Osteocyte (in vitro differentiated cells): ENCODE data around the gene CEACAM19. TPM values are rescaled to one million over a fixed set of nuclear protein-coding genes. Genes with fewer than 3 reads are reported as not detected.
"Not testable (repeated sequence)": the region's sequence is repeated elsewhere in the genome, so short reads cannot be mapped to it uniquely, and the experiment has no call there.

Source experiments
- DNase-seq: peaks from one replicate; pipeline ENCODE4 v3.0.0; 2021; ENCODE audit warnings: mixed read lengths; ENCODE audit not compliant: unreplicated experiment; ENCODE audit errors: extremely low spot score
- H3K27ac Mint-ChIP-seq: one replicate; pipeline ENCODE4 v1.8.0; 2021; ENCODE audit warnings: mild to moderate bottlenecking, mixed read lengths; ENCODE audit not compliant: unreplicated experiment
- H3K27me3 Mint-ChIP-seq: one replicate; pipeline ENCODE4 v1.8.0; 2021; ENCODE audit warnings: mixed read lengths; ENCODE audit not compliant: unreplicated experiment
- H3K36me3 Mint-ChIP-seq: one replicate; pipeline ENCODE4 v1.8.0; 2021; ENCODE audit warnings: mixed read lengths; ENCODE audit not compliant: unreplicated experiment
- H3K4me1 Mint-ChIP-seq: one replicate; pipeline ENCODE4 v1.8.0; 2021; ENCODE audit warnings: mixed read lengths; ENCODE audit not compliant: unreplicated experiment
- H3K4me3 Mint-ChIP-seq: one replicate; pipeline ENCODE4 v1.8.0; 2021; ENCODE audit warnings: mild to moderate bottlenecking, moderate library complexity, mixed read lengths; ENCODE audit not compliant: unreplicated experiment
- H3K9me3 Mint-ChIP-seq: one replicate; pipeline ENCODE4 v1.8.0; 2021; ENCODE audit warnings: mixed read lengths; ENCODE audit not compliant: unreplicated experiment
- total RNA-seq: library from RNA; stranded (reverse); gene quantifications from 2 replicates; pipeline ENCODE4 v1.2.1, GENCODE V29; 2021
- TF ChIP-seq, protein P1 (sequence below): fragments of 200-600 bp; sonication (generic); IDR thresholded peaks from 2 replicates; pipeline ENCODE4 v1.5.0; 2021; ENCODE audit warnings: antibody characterized with exemption, mild to moderate bottlenecking, moderate library complexity

The CEACAM19 gene
- total RNA-seq, 1 donor from 2014 or later, result 7.4 TPM

DNA sequence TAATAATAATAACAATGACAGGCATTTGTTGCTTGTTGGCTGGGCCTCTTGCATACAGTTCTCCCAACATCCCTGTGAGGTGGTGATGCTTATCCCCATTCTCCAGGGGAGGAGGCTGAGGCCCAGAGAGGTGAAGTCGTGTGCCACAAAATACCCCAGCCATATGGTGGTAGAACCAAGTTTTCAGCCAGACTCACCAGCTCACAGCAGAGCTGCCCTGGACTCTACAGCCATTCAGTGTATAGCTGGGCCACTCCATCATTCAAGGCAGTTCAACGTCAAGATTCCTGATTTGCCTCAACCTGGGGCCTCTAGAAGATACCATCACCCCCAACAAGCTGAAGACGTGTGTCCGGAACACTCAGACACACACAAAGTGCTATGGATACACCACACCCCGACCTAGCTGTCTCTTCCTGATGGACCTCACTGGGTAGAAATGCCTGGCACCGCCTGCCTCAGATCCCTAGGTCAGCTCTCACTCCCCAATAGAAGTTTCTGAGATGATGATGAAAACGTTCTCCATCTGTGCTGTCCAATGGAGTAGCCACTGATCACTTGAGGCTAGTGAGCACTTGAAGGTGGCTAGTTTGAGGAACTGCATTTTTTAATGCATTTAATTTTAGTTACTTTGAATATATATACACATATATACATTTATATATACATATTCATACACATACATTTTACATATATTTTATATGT lies 4.3 kb upstream of the CEACAM19 start:
- H3K36me3 Mint-ChIP-seq, result peaks cover 5% of the 10 kb centered on the region
- TF ChIP-seq, protein P1, sequence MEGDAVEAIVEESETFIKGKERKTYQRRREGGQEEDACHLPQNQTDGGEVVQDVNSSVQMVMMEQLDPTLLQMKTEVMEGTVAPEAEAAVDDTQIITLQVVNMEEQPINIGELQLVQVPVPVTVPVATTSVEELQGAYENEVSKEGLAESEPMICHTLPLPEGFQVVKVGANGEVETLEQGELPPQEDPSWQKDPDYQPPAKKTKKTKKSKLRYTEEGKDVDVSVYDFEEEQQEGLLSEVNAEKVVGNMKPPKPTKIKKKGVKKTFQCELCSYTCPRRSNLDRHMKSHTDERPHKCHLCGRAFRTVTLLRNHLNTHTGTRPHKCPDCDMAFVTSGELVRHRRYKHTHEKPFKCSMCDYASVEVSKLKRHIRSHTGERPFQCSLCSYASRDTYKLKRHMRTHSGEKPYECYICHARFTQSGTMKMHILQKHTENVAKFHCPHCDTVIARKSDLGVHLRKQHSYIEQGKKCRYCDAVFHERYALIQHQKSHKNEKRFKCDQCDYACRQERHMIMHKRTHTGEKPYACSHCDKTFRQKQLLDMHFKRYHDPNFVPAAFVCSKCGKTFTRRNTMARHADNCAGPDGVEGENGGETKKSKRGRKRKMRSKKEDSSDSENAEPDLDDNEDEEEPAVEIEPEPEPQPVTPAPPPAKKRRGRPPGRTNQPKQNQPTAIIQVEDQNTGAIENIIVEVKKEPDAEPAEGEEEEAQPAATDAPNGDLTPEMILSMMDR, result no peak
- no peak for DNase-seq

DNA sequence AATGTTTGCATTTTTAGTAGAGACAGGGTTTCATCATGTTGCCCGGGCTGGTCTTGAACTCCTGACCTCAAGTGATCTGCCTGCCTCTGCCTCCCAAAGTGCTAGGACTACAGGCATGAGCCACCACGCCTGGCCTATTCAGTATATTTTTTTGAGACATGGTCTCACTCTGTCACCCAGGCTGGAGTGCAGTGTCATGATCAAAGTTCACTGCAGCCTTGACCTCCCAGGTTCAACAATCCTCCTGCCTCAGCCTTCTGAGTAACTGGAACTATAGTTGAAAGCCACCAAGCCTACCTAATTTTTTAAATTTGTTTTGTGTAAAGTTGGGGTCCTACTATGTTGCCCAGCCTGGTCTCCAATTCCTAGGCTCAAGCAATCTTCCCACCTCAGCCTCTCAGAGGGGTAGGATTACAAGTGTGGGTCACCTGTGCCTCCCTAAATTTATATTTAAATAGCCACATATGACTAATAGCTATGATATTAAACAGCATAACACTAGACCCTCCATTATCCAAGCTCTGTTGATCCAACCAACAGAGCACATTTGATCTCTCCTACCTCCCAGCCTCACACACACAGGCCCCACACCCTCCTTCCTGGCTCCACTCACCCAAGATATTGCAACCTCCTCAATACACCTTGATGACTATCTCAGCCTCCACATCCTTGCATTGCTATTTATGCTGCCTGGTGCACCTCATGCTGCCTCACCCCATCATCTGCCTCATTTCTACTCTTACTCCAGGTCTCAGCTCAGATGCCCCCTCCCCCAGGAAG lies 2.1 kb upstream of the CEACAM19 start:
- H3K4me3 Mint-ChIP-seq, result no peak overlapping the region
- H3K4me1 Mint-ChIP-seq, result no peaks in the 10 kb centered on the region
- H3K27ac Mint-ChIP-seq, result no peak overlapping the region
- H3K9me3 Mint-ChIP-seq, result no peaks in the 10 kb centered on the region
- no peaks in the 10 kb centered on the region for H3K27me3 Mint-ChIP-seq
- TF ChIP-seq, protein P1, result no peak
- no peak for DNase-seq
- H3K36me3 Mint-ChIP-seq, result no peaks in the 10 kb centered on the region

More for the DNA sequence above, 4.3 kb upstream of the CEACAM19 start:
- H3K4me3 Mint-ChIP-seq, result no peak overlapping the region
- no peaks in the 10 kb centered on the region for H3K9me3 Mint-ChIP-seq
- H3K4me1 Mint-ChIP-seq, result no peaks in the 10 kb centered on the region
- no peaks in the 10 kb centered on the region for H3K27me3 Mint-ChIP-seq
- no peak overlapping the region for H3K27ac Mint-ChIP-seq

DNA sequence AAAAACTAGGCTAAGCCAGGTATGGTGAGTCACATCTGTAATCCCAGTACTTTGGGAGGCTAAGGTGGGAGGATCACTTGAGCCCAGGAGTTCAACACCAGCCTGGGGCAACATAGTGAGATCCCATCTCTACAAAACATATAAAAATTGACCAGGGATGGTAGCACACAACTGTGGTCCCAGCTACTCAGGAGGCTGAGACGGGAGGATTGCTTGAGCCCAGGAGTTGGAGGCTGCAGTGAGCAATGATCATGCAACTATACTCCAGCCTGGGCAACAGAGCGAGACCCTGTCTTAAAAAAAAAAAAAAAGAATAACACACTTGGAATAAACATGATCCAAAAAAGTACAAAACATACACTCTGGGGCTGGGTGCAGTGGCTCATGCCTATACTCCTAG lies 1.3 kb upstream of the CEACAM19 start:
- H3K4me1 Mint-ChIP-seq, H3K27ac Mint-ChIP-seq, H3K27me3 Mint-ChIP-seq, H3K36me3 Mint-ChIP-seq, DNase-seq, H3K9me3 Mint-ChIP-seq, H3K4me3 Mint-ChIP-seq: not testable (repeated sequence)

DNA sequence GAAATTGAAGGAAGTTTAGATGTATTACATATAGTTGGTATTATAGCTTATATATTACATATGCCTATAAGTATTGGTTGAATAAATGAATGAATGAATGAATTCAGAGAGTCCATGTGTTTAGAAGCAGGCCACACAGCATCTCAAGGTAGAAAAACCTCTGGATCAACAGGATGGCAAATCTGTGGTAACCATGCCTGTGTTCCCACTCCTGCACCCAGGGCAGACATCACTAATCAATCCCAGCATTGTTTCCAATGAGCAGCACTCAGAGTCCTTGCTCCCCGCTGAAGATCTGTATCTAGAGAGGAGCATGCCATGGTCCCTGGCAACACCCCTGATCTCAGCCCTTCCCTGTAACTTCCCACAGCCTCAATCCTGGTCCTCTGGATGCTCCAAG lies 944 bp downstream of the CEACAM19 start:
- Mint-ChIP-seq H3K36me3 (no peaks in the 10 kb centered on the region), H3K27me3 (no peaks in the 10 kb centered on the region), H3K4me3 (no peak overlapping the region), H3K9me3 (no peaks in the 10 kb centered on the region), H3K4me1 (peaks cover 4% of the 10 kb centered on the region), H3K27ac (no peak overlapping the region)
- DNase-seq, result no peak
- TF ChIP-seq, protein P1, result no peak

DNA sequence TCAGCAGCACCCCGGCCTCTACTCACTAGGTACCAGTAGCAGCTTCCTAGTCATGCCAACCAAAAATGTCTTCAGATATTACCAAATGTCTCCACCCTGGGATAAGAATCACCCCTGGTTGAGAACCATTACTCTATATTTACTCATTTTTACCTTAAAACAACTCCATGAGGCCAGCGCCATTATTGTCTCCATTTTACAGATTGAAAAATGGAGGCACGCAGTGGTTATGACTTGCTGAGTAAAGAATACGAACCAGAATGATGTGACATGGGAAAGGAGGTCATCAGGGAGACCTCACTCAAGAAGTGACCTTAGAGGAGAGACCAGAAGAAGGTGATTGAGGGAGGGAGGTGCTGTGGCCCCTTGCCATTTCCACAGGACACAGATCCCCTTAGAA lies 2.2 kb downstream of the CEACAM19 start:
- no peak overlapping the region for H3K4me3 Mint-ChIP-seq
- H3K36me3 Mint-ChIP-seq, result no peaks in the 10 kb centered on the region
- H3K9me3 Mint-ChIP-seq, result no peaks in the 10 kb centered on the region
- DNase-seq, result no peak
- no peaks in the 10 kb centered on the region for H3K27me3 Mint-ChIP-seq
- TF ChIP-seq, protein P1, result no peak
- H3K4me1 Mint-ChIP-seq, result peaks cover 8% of the 10 kb centered on the region
- H3K27ac Mint-ChIP-seq, result no peak overlapping the region
